AG04450 (cell line): ENCODE results near the gene NECAB3. TPM values are rescaled to one million over a fixed set of nuclear protein-coding genes. Genes with fewer than 3 reads are reported as not detected.
A peak's percentile ranks its signal among the peaks of the same experiment; 100 is the strongest.

Experiments used
- CTCF ChIA-PET: fragments of 300-600, 350-600 bp; formaldehyde crosslinking; extraction: SDS; loops from one replicate; lab custom pipeline; 2022; ENCODE audit warnings: antibody characterized with exemption, inconsistent platforms; lab: Charles Lee
- POLR2A ChIA-PET: fragments of 350-600 bp; formaldehyde crosslinking; extraction: SDS; loops from one replicate; lab custom pipeline; 2021; ENCODE audit warnings: antibody characterized with exemption, inconsistent platforms; lab: Yijun Ruan, JAX
- DNase-seq: peaks from one replicate; pipeline ENCODE4 v3.0.0-alpha.2; 2011; ENCODE audit warnings: low read depth, low spot score
- H3K27ac ChIP-seq: one replicate; pipeline ENCODE4 v1.5.1; 2012; ENCODE audit warnings: low read depth, low read length, control low read depth
- H3K27me3 ChIP-seq: one replicate; pipeline ENCODE4 v1.6.0; 2012; ENCODE audit warnings: low read length; ENCODE audit not compliant: control insufficient read depth, insufficient read depth
- H3K4me3 ChIP-seq: 2 replicates; pipeline ENCODE4 v1.5.1; 2011; ENCODE audit warnings: mild to moderate bottlenecking, low read depth, low read length, control low read depth
- H3K9me3 ChIP-seq: 2 replicates; pipeline ENCODE4 v1.5.1; 2012; ENCODE audit warnings: low read length; ENCODE audit not compliant: control insufficient read depth, insufficient read depth
- polyA plus RNA-seq: library from polyadenylated mRNA; depleted of rRNA; stranded (reverse); fragments of >200 nt; gene quantifications from 2 replicates; pipeline ENCODE4 v1.2.3, GENCODE V29; 2011
- TF ChIP-seq, protein P1 (sequence below): IDR thresholded peaks from 2 replicates; pipeline ENCODE4 v1.5.1; 2011; ENCODE audit warnings: low read depth, low read length, control low read depth, inconsistent platforms

The NECAB3 gene
- polyA plus RNA-seq, 1 experiment: 11.7 TPM

DNA sequence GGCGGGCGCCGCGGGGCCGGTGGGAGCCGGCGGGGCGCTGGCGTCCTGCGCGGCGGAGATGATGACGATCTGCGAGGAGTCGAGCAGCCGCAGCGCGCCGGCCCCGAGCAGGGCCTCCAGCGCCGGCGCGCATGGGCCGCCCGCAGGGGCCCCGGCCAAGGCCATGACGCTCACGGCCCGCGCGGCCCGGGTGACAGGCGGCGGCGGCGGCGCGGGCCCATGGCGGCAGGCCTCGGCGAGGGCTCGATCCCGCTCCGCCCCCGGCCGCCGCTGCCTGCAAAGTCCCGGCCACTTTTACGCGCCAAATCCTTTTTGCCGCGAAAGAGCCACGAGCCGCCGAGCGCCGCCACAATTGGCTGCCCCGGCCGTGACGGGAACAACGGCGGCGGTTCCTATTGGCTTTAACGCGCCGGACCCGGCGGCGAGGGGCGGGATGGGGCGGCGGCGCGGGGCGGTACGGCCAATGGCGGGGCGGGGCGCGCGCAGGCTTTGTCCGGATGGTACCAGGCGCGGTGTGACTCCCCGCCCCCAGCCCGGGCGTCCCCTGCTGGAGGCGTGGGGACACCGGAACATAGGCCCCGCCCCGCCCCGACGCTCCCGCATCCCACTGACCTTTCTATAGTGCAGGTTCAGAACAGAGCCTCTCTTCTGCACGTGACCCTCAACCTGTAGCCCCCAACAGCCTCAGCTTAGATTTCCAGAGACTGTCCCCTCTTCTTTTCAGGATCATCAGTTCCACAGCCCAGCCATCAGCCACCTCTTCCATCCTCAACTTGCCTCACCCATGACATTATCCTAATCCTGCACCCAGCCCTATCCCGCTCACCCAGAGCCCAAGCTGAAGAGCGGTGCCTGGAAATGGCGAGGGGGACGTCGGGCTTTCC lies 12.1 kb upstream of the NECAB3 start, which contains the start of gene E2F1:
Gene E2F1 (minus strand): TSS at position 286 of the 884 bp plus-strand sequence. CDS start 121 bp downstream, at position 165.
- Histone ChIP-seq H3K27ac (no peak within 1 kb of the TSS), H3K9me3 (no peaks in the 10 kb centered on the region), H3K27me3 (no peaks in the 10 kb centered on the region), H3K4me3 (peak within 1 kb of the TSS; percentile 58)
- peak; percentile 55 for DNase-seq
- POLR2A ChIA-PET: interaction anchor here (0.9 to 1.1 kb wide), 2 partner anchors 12 to 20 kb away, joined by 3 to 4 read pairs; partner anchors contain the start of genes ACTL10 and NECAB3
- TF ChIP-seq, protein P1, sequence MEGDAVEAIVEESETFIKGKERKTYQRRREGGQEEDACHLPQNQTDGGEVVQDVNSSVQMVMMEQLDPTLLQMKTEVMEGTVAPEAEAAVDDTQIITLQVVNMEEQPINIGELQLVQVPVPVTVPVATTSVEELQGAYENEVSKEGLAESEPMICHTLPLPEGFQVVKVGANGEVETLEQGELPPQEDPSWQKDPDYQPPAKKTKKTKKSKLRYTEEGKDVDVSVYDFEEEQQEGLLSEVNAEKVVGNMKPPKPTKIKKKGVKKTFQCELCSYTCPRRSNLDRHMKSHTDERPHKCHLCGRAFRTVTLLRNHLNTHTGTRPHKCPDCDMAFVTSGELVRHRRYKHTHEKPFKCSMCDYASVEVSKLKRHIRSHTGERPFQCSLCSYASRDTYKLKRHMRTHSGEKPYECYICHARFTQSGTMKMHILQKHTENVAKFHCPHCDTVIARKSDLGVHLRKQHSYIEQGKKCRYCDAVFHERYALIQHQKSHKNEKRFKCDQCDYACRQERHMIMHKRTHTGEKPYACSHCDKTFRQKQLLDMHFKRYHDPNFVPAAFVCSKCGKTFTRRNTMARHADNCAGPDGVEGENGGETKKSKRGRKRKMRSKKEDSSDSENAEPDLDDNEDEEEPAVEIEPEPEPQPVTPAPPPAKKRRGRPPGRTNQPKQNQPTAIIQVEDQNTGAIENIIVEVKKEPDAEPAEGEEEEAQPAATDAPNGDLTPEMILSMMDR: peak; percentile 31
- CTCF ChIA-PET: interaction anchor here (1.0 to 1.2 kb wide), 2 partner anchors 18 to 34 kb away, joined by 3 to 4 read pairs; partner anchors contain the start of gene PXMP4

DNA sequence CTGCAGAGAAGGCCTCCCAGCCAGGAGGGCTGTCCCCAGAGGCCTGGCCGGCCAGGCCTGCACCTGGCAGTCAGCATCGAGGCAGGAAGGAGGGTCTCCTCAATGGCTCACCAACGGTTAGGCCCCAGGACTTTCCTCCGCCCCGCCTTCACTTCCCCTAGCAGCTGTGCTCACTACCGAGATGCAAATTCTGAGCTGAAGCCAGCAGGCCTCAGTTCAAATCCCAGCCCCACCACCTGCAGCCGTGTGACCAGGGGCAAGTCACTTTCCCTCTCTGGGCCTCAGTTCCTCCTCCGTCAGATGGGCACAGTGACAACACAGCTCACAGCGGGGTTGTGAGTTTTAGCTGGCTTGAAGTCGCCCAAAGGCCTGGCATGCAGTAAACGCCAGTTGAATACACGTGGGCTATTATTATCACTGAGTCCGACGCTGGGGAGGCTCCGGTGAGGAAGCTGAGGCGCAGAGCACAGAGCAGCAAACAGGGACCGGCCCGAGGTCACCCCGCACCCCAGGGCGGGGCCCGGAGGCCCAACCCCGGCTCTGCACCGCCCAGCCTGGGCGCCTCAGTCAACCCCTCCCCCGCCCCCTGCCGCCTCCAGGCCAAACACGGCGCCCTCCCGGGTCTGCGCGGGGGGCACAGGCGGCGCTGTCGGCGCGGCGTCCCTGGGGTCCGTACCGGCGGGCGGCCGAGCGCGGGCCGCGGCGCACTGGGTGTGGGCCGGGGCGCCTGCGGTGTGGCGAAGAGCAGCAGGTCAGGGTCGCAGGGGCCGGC lies 11.3 kb upstream of the NECAB3 start:
- POLR2A ChIA-PET: interaction anchor here (0.9 to 1.1 kb wide), 2 partner anchors 11 to 19 kb away, joined by 3 to 4 read pairs; partner anchors contain the start of genes ACTL10 and NECAB3

GRCh38 chr20:33684533-33685327 lies 10.5 kb upstream of the NECAB3 start:
- Histone ChIP-seq H3K27ac (no peak overlapping the region), H3K9me3 (no peaks in the 10 kb centered on the region), H3K4me3 (peak overlapping the region; percentile 51), H3K27me3 (no peaks in the 10 kb centered on the region)
- TF ChIP-seq, protein P1: no peak
- CTCF ChIA-PET: interaction anchor here (1.2 kb wide), 1 partner anchor 17 kb away, joined by 4 read pairs; no protein-coding TSS in a partner anchor
- no peak for DNase-seq
- POLR2A ChIA-PET: interaction anchor here (1.1 kb wide), 1 partner anchor 18 kb away, joined by 4 read pairs; the partner anchor contains the start of gene ACTL10

More for the DNA sequence above, 11.3 kb upstream of the NECAB3 start:
- DNase-seq: no peak
- CTCF ChIA-PET: interaction anchor here (1.2 kb wide), 1 partner anchor 18 kb away, joined by 4 read pairs; no protein-coding TSS in a partner anchor
- H3K4me3 ChIP-seq: peak overlapping the region; percentile 51
- TF ChIP-seq, protein P1: no peak
- H3K9me3 ChIP-seq: no peaks in the 10 kb centered on the region
- no peak overlapping the region for H3K27ac ChIP-seq
- no peaks in the 10 kb centered on the region for H3K27me3 ChIP-seq

GRCh38 chr20:33681728-33682353 lies 7.6 kb upstream of the NECAB3 start:
- H3K27me3 ChIP-seq: no peaks in the 10 kb centered on the region
- TF ChIP-seq, protein P1: no peak
- H3K27ac ChIP-seq: no peak overlapping the region
- ChIA-PET CTCF (no interaction called here), POLR2A (no interaction called here)
- H3K9me3 ChIP-seq: no peaks in the 10 kb centered on the region
- no peak overlapping the region for H3K4me3 ChIP-seq
- DNase-seq: no peak
